Activated CD4-positive, alpha-beta T cell treated with anti-CD3 and anti-CD28 coated beads, Interleukin-2, amount 50 U/mL, for 1 hour (primary cell): ENCODE results near the gene HOXD13.

ENCODE experiments used
- DNase-seq: peaks from one replicate; pipeline ENCODE4 v3.0.0-alpha.2; 2020

The HOXD13 gene

DNA sequence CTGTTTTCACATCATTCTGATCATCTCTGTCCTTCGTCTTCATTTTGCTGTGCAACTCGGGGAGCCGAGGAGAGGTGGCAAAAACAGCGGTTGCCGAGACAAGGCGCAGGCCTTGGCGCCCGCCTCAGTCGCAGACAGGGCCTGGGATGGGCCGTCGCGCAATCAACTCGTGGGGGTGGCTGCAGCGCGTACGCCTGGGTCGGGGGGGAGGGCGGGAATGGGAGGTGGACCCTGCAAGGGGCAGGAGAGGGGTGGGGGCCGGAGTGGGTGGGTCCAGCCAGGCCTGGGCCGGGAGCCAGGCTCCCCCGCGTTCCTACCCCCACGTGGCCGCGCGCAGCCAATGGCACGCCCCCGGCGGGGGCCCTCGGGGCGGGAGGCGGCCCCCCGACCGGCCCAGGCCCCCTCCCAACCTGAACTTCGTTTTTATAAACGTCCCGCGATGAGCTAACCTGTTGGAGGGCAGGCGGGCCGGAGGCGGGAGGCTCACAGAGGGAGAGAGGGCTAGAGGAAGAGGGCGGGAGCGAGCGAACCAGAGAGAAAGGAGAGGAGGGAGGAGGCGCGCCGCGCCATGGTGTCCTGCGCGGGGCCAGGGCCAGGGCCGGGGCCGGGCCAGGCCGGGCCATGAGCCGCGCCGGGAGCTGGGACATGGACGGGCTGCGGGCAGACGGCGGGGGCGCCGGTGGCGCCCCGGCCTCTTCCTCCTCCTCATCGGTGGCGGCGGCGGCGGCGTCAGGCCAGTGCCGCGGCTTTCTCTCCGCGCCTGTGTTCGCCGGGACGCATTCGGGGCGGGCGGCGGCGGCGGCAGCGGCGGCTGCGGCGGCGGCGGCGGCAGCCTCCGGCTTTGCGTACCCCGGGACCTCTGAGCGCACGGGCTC lies at the start of gene HOXD13:
HOXD13 (plus strand) TSS at position 452 of the 875 bp plus-strand sequence; CDS start at position 622, 170 bp downstream.
- no peak for DNase-seq

DNA sequence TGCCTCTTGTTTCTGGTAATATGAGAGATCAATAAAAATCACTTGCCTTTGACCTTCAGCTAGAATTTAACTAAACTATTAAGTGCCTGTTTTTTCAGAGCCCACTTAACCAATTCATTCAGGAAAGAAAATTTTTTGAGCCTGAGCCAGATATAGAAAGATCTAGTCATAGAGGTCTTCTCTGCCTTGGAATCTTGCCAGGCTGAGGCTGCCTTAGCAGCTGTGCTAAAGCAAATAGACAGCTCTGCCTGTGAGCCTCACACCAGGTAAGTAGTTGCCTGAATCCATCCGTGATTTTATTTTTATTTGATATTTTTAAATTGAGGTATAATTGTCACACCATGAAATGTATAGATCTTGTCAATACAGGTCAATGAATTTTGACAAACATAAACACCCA lies 36.1 kb upstream of the HOXD13 start:
- no peak for DNase-seq

DNA sequence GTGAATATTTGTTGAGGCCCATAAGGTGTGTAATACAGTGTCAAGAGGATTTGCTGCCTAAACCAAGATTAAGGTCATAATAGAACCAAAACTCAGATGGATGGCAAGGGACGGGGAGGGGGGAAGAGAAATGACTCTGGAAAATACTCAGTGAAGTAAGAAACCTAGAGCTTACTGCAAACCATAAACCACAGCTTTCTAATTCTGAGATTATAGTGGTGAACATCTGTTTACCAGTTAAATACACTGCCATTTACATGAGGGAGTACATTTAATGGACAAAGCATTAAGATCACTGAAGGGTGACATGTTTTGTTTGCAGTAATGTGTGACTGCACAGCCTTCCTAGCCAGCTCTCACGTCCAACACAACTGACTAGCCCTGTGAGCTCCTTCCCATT lies 28.6 kb upstream of the HOXD13 start:
- no peak for DNase-seq

DNA sequence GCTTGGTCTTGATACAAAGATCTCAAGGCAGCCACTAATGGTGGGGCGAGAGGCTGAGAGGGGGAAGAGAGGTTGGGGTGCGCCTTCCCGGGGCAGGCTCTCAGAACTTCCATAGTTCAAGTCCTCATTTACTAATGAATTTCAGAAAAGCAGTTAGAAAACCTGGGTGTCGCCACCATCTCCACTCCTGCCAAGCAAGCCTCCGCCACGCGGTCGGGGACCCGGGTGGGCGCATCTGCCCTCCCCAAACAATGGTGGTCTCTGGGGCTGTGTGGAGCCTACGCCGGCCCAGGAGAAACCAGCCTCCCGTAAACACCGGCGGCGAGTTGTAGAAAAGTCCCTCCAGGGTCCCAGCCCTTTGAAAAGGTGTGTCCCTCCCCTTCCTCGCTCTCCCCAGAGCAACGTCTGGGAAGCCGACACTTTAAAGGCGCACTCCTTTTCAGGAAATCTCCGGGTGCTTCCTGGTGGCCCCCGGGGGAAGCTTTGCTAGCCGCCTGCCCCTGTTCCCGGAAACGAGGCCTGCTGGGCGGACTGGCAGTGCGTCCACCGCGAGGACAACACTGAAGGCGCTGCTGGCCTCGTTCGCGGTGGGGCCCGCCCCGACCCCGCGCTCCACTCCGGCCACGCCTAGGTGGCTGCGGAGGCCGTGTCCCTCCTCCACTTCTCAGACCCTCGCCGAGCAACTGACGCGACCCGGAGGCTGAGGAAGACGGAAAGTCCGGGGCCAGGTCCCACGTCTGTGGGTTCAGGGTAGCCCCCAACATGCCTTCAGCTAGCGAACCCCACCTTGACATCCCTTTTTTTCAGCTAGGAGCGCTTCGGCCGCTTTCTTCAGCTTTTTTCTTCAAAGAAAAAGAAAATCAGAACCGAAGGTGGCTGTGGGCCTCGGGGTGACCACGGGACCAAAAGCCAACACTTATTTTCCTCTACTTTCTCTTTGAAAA lies 25.6 kb upstream of the HOXD13 start:
- DNase-seq: no peak

DNA sequence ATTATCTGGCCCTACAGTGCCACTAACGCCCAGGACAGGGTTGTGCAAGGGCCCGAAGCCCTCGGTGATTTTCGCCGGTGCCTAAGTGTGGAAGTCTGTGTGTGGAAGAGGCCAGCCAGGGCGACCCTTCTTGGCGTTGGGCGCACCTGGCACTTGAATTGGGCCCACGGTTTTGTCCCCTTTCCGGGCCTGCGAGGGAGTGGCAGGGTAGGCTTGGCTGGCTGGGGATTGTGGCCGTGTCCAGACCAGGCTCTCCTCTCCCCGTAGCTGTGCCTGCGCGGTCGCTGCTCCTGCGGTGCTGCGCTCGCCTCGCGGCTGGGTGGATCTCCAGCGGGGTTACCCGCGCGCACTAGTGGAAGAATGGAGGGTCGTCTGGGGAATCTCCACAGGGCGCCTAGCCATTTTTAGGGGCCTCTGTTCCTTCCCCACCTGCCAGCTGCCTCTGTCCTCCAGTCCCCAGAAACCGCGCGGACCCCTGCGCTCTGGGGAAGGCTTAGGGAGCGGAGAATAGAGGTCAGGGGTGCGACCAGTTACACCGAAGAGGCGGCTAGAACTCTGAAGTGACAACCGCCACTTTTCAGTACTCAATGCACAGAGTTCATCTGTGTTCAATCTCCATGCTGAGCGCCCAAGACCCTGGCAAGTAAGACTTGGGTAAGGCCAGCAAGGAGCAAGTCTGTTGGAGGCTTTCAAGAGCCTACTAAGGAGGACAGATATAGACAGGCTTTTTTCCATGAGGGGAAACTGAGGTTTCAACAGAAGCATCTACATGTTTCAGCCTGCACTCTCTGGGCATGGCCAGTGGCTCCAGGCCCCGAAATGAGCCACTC lies 24.7 kb upstream of the HOXD13 start:
- DNase-seq: no peak

DNA sequence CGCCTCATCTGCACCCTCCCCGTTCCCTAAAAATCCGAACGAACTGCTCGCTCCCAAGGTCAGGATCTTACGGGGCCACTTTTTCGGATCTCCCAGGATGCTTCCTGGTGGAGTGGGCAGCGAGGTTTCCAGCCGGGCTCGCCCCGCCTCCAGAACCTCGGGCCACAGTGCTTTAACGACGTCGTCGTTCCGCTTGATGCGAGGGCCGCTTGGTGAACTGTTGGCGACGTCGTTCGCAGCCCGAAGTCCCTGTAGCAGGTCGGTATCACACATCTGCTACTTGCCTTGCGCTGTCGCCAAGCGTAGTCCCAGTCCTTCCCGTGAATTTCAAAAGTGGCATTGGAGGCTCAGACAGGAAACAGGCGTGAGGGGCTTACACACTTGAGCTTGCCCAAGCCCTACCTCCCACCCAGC lies 24.1 kb upstream of the HOXD13 start:
- no peak for DNase-seq

DNA sequence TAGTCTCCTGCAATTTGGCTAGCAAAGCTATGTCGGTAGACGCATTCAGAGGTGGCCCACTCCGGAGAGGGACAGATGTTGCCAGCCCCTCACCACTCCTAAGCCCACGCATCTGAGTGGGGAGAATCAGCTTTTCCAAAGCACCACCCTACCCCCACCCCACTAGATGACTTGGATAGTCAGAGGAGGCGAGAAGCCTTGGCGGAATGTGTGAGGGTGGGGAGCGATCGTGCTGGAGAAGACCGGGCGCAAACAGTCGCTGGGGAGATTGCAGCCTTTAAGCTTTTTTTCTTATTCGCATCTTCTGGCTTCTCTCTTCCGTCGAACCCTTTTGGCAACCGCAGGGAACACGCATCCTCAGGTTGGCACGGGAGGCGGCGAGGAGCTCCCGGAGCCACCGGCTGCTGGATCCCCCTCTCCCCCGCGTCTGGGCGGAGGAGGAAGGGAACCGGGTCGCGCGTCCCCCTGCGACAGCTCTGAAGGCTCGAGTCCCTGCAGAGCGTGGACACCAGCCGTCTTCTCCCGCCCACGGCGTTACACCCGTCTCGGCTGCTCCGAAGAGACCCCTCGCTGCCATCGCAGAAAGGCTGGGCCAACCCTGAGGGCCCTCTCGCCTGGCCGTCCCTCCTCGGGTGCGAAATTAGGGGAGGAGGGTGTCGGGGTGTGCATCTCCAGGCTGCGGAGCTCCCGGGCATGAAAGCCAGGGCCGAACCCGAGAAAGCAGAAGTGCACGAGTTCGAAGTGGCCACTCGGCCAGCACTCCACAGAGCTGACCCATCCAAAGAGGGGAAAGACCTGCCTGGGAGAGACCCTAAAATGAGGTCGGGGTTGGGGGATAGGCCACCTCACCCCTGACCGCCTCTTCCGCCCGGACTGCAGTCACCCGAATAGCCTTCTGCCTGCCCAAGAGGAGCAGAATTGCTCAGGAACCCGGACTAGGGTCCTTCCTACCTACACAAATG lies 20.9 kb upstream of the HOXD13 start:
- DNase-seq: no peak

DNA sequence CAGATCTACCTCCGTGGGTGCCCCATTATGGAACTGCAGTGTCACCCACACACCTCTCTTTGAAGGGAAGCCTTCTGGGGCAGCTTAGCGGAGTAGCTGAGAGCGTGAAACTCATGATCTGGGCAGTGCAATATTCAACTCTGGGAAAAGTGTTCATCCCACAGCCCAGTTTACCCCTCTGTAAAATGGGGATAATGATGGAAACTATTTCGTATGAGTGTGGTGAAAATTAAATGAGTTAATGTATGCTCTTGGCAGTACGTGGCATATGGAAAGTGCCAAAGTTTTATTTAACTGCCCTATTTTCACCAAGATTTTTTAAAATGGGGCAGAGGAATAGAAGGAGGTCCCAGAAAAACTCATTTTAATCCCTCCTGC lies 20.2 kb upstream of the HOXD13 start:
- no peak for DNase-seq

DNA sequence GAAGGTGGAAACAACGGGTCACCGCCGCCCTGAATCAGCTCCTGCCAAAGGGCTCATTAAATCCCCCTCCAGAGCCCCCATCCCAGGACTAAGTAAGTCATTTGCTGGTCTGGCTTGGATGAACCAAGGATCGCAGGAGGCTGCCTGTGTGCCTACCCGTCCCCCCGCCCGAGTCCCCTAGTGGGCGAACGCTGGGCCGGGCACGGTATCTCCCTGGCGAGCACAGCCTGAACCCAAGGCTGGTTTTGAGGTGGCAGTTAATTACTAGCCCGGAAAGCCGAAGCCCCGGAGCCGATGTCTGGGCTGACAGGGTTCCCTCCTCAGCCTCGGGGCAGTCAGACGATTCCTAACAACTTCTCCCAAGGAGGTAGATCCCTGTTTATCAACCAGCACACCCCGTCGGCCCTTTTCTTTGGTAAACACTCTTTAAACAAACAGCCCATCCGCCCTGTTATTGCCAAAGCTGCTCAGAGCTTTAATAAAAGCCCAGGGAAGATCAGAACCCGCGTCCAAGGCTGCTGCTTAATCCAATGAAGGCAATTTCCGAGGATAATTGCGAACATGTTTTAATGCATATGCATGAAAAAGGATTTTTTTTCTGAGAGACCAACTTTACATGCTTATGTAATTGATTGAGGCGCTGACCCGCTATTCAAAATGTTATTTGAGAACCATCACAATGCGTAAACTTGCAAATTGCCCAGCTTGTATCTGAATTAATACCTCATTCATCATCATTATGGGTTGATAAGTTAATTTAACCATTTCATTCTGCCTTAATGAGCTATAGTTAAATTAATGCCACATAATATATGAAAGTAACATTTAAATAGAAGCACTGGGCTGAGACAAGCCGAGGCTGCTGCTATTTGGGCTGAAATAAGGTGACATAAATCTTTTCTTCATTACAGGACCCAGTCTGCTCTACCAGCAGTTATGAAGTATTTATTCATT lies 19.3 kb upstream of the HOXD13 start:
- no peak for DNase-seq

DNA sequence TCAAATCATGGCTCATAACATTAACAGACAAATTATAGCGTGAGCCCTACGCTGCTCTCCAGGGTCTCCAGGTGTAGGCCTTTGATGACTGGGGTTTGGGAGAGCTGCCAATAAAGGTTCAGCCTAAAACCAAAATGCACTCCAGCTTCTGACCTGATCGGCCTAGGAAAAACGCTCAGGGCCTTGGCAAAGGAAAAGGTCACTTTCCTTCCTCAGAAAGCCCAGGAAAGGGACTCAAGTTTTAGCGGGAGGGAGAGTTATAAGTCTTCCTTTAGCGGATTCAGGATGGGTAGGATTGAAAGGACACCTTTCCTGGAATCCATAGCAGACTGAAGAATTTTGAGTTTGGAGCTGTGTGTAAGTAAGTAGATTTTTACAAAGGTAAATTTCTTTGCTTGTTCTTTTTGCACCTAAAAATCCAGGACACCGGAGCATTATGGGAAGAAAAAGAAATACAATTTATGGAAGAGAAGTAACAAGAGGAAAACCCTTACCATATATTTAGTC lies 17.5 kb upstream of the HOXD13 start:
- no peak for DNase-seq

DNA sequence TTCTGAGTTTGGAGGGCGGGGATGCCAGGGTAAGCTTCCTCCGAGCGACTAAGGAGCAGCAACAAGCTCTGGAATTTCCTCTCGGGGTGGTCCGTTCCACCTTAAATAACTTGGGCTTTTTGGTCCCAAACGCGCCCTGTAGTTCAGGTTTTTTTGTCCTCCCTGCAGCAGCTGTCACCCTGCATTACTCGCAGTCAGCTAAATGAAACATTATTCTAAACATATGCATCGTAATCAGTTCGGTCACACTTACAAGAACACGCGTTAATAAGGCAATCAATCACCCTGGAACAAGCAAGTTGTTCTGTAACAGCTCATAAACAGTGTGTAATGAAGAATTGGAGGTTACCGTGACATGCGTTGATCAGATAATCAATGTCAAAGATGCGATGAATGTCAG lies 17.0 kb upstream of the HOXD13 start:
- no peak for DNase-seq

DNA sequence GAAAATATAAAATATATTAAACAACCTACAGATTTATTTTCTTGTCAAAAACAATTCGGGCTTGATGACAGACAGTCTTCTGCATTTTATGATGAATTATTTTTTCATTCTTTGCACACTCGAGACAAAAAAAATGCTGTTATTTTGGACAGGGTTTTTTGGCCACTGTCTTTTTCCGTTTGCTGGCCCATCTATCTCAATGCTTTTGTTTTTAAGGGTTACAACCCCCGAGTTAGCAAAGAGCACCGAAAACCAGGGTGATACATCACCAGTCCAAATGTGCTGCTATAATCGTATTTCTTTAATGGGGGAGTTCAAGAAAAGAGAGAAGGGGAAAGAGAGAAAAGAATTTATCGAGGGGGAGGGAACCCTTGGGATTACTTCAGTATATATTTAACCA lies 16.5 kb upstream of the HOXD13 start:
- DNase-seq: no peak

DNA sequence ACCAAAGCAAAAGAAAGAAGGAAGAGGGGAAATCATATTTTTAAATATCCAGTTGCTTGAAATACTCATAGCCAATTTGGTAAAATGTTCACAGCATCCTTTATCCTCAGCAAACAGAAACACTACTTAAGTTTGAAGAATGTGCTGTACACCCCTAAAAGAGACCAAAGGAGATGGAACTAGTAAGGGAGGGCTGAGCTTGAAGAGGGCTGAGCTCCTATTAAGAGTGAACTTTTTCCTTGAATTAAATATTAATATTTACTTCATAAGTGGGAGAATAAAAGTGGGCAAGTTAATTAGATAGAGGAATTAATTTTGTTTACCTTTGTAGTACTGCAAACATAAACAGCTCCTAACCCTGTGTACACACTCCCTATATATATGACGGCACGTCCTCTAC lies 15.7 kb upstream of the HOXD13 start:
- no peak for DNase-seq

DNA sequence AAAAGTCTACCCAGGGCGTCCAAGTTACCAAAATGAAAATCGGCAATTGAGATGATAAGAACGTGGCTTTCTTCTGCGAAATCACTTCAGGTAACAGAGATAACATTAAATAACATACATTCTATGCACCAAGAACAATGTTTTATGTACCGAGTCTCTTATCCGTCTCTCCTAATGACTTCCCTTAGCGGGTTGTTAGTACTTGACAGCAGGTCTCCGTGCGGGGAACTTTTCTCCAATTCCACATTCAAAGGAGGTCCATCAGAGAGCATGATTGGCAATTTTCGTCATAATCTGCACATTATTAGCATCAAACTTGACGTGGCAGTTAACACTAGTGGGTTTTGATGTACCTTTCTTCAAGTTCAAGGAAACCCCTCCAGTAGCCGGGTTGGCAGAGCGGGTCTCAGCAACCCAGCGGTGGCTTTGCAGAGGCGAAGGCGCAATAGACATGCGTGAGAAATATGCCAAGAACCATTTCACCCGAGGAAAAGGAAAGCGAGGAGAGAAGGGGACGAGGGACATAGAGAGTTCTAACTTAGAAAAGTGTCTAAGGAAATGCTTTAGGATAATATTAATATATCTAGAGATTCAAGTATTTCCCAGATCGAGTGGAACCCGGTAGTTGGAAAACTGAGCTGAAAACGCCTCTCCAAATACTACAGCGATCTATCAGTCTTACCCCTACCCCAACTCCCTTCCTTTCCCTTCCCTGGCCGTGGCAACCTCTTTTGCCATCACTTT lies 13.8 kb upstream of the HOXD13 start:
- no peak for DNase-seq

DNA sequence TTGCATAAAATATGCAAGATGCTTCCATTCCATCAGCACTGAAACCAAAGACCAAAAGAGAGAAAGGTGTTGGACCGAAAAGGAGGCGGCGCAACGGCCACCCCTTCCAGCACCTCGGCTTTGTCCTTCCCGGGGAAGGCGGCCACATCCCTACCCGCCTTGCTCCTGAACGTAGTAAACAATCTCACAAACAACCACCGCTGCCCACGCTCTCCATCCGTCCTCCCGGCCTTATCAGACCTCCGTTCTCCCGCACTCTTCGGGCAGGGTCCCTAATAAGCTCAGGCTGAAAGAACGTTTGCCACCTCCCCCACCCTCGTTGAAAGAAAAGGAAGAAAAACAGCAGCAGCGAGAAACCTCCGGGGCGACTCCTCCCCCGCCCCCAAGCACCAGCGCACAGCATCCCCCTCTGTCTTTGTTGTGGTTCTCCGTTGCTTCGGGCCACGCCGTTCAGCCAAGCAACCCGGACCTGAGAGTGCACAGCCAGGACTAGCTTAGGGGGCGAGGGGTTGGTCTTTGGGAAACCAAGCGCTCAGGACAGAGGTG lies 13.2 kb upstream of the HOXD13 start:
- DNase-seq: no peak

DNA sequence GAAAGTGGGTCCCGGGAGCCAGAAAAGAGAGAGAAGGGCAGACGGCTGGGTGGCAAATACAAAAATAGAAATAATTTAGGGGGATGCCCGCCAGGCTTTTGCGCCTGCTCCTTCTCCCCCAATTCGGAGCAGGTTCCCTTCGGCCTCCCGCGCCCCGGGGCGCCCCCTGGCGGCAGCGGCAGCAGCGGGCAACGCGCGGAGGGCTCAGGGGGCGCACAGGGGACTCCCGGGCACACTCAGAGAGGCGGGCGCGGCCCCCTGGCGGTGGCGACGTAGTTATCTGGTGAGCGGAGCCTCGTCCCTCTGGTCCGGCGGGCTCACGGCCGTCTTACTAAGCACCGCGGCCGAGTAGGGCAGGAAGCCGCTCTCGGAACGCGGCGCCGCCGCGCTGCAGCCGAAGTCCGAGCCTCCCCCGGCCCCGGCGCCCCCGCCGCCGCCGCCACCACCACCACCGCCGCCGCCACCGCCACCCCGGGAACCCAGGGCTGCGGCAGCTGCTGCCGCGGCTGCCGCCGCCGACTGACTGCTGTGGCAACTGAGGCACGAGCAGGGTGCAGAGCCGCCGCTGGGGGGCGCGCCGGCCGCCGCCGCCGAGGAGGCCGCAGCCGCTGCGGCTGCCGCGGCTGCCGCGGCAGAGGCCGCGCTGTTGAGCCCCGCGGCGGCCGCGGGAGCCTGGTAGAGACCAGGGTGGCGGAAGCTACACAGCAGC lies 12.5 kb upstream of the HOXD13 start:
- DNase-seq: no peak

DNA sequence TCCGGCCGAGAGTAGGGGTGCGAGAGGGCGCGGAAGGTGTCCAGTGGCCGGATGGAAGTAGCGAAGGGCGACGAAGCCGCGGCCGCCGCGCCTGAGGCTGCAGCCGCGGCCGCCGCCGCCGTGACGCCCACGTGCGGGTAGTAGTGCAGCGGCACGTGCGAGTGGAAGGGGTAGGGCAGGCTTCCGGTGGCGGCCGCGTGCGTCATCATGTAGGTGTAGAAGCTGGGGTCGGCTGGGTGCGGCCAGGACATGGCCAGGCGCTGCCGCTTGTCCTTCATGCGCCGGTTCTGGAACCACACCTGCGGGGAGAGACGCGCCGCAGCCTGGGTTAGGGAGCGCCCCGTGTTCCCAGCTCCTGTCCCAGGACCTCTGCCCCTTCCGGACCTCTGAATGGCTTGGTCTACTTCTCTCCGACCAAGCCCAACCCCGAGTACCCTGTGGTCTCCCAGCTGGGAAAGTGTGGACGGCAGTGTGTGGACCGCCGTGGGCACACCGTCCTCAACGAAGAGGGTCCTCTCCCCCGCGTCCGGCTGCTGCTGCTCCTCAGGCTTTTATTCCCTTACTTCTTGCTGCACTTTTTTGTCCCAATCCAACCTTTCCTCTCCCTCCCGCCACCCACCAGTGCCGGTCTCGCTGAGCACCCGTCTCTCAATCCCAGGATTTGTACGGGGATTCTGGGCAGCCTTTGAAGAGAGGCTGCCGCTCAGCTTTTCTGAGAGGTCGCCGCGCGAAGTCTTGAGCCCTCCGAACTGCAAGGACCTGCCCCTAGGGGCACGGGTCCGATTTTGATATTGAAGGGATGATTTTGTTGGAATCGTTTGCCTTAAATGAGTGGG lies 11.8 kb upstream of the HOXD13 start:
- no peak for DNase-seq
